ENCODE measurements around the gene IER3. TPM values are rescaled to one million over a fixed set of nuclear protein-coding genes. Genes with fewer than 3 reads are reported as not detected.

Gene IER3
- total and polyA plus RNA-seq, 2 of the 13 experiments (the other 11 are each of a cell fraction or from before 2014, with no cell fraction given): 51.1 to 131 TPM

- peak; percentile 60; the same call in 1 of the 2 replicates for TF ChIP-seq ZNF136 (CRISPR knock-in tag; IDR thresholded peaks at IDR 0.05; ENCODE audit: low read depth)
- peak; percentile 92 for TF ChIP-seq THAP9 (CRISPR knock-in tag; IDR thresholded peaks at IDR 0.05; ENCODE audit: borderline replicate concordance)
- TF ChIP-seq CREM (IDR thresholded peaks at IDR 0.05): peak; percentile 92
- TF ChIP-seq CREM (CRISPR knock-in tag; IDR thresholded peaks at IDR 0.05): peak; percentile 56; the same call in 1 of the 2 replicates
- TF ChIP-seq RXRA (CRISPR knock-in tag; IDR thresholded peaks at IDR 0.05): peak; percentile 86
- TF ChIP-seq SOX5 (CRISPR knock-in tag; IDR thresholded peaks at IDR 0.05; ENCODE audit: borderline replicate concordance): peak; percentile 88
- no peak for TF ChIP-seq ZNF678 (CRISPR knock-in tag; IDR thresholded peaks at IDR 0.05)
- peak; percentile 98 for TF ChIP-seq CCDC6 (CRISPR knock-in tag; IDR thresholded peaks at IDR 0.05)
- TF ChIP-seq E2F1 (CRISPR knock-in tag; IDR thresholded peaks at IDR 0.05): peak; percentile 100
- TF ChIP-seq CAMTA2 (CRISPR knock-in tag; IDR thresholded peaks at IDR 0.05; ENCODE audit: borderline replicate concordance): peak; percentile 75; the same call in 1 of the 2 replicates
- no peak for TF ChIP-seq TBL1XR1 (IDR thresholded peaks at IDR 0.05; ENCODE audit: borderline replicate concordance, low read length, partially characterized antibody)
- peak; percentile 64; the same call in 1 of the 2 replicates for TF ChIP-seq ZNF562 (CRISPR knock-in tag; IDR thresholded peaks at IDR 0.05; ENCODE audit: borderline replicate concordance)
- peak; percentile 96 for TF ChIP-seq POGZ (CRISPR knock-in tag; IDR thresholded peaks at IDR 0.05)
- peak; percentile 85; the same call in 1 of the 2 replicates for TF ChIP-seq ZBTB20 (CRISPR knock-in tag; IDR thresholded peaks at IDR 0.05; ENCODE audit: borderline replicate concordance, low read depth)
- peak; percentile 78 for TF ChIP-seq BCL6 (CRISPR knock-in tag; IDR thresholded peaks at IDR 0.05)
- peak; percentile 98 for TF ChIP-seq ZNF331 (CRISPR knock-in tag; IDR thresholded peaks at IDR 0.05)
- no peak; the same call in 1 of the 2 replicates for TF ChIP-seq ZC3H4 (CRISPR knock-in tag; IDR thresholded peaks at IDR 0.05; ENCODE audit: borderline replicate concordance)
- TF ChIP-seq ZNF883 (CRISPR knock-in tag; IDR thresholded peaks at IDR 0.05; ENCODE audit: not compliant biosample characterization): peak; percentile 71
- peak; percentile 41; the same call in 1 of the 2 replicates for TF ChIP-seq MAZ (IDR thresholded peaks at IDR 0.05; ENCODE audit: borderline replicate concordance, low read depth, low read length)
- peak; percentile 92 for TF ChIP-seq MAZ (CRISPR knock-in tag; IDR thresholded peaks at IDR 0.05; ENCODE audit: low read depth)
- TF ChIP-seq ZSCAN22 (CRISPR knock-in tag; IDR thresholded peaks at IDR 0.05): peak; percentile 31; the same call in 1 of the 2 replicates
- TF ChIP-seq MTF2 (CRISPR knock-in tag; IDR thresholded peaks at IDR 0.05; ENCODE audit: borderline replicate concordance): no peak
- TF ChIP-seq PCBP1 (IDR thresholded peaks at IDR 0.05; ENCODE audit: borderline replicate concordance, low read depth, low read length): peak; percentile 80; the same call in 1 of the 2 replicates
- peak; percentile 4; the same call in 1 of the 2 replicates for TF ChIP-seq SRF (IDR thresholded peaks at IDR 0.05; ENCODE audit: low read depth, low read length)
- TF ChIP-seq FOXC1 (CRISPR knock-in tag; IDR thresholded peaks at IDR 0.05; ENCODE audit: borderline replicate concordance): no peak
- TF ChIP-seq ETS1 (CRISPR knock-in tag; IDR thresholded peaks at IDR 0.05): no peak
These were observed 27.1 kb downstream of the IER3 start, which contains the start of gene MDC1 (continued) for GRCh38 chr6:30717129-30717844.
